IMR-90 (cell line): Measurements from ENCODE around the gene PIGH. TPM values are rescaled to one million over a fixed set of nuclear protein-coding genes. Genes with fewer than 3 reads are reported as not detected.

ENCODE experiments used
- ATAC-seq: fragments of 200-7000 bp; cut with Tn5 transposase; 2 replicates; pipeline ENCODE4 v1.9.1; 2020; ENCODE audit warnings: low read depth, mild to moderate bottlenecking, moderate library complexity
- BruUV-seq: library from RNA; stranded (reverse); fragments of 400-500 nt; replicated peaks from 2 replicates; lab custom pipeline; 2021; lab: Mats Ljungman, UMichigan
- CTCF ChIA-PET: fragments of 300-600 bp; formaldehyde crosslinking; extraction: SDS; loops from one replicate; lab custom pipeline; 2021; ENCODE audit warnings: antibody characterized with exemption; lab: Yijun Ruan, JAX
- POLR2A ChIA-PET: fragments of 300-600 bp; sonication (Branson Sonifier 250); formaldehyde crosslinking; loops from one replicate; lab custom pipeline; 2022; ENCODE audit warnings: antibody characterized with exemption; ENCODE audit not compliant: unreplicated experiment; lab: Charles Lee
- DNase-seq: peaks from one replicate; pipeline ENCODE4 v3.0.0; 2013
- H2AFZ ChIP-seq: replicated peaks from 2 replicates; pipeline ENCODE3; 2013; ENCODE audit warnings: low read length, mild to moderate bottlenecking; ENCODE audit not compliant: poor library complexity
- H2AK5ac ChIP-seq: 2 replicates; pipeline ENCODE4 v1.6.1; 2013; ENCODE audit warnings: low read depth, low read length, inconsistent platforms
- H2AK9ac ChIP-seq: replicated peaks from 2 replicates; pipeline ENCODE3; 2013; ENCODE audit warnings: mild to moderate bottlenecking, low read depth, low read length, moderate library complexity; ENCODE audit not compliant: poor library complexity
- H2BK120ac ChIP-seq: 2 replicates; pipeline ENCODE4 v1.6.1; 2013; ENCODE audit warnings: low read depth, low read length, inconsistent platforms
- H2BK15ac ChIP-seq: 3 replicates; pipeline ENCODE4 v1.6.1; 2013; ENCODE audit warnings: low read depth, low read length, inconsistent platforms
- H2BK20ac ChIP-seq: 2 replicates; pipeline ENCODE4 v1.6.1; 2013; ENCODE audit warnings: low read depth, mild to moderate bottlenecking, inconsistent platforms, low read length, moderate library complexity
- H2BK5ac ChIP-seq: 2 replicates; pipeline ENCODE4 v1.6.1; 2013; ENCODE audit warnings: mild to moderate bottlenecking, low read depth, low read length, inconsistent platforms; ENCODE audit not compliant: poor library complexity, severe bottlenecking
- H3K14ac ChIP-seq: replicated peaks from 2 replicates; pipeline ENCODE4 v1.6.1; 2013; ENCODE audit warnings: low read depth, low read length, inconsistent platforms
- H3K18ac ChIP-seq: 2 replicates; pipeline ENCODE4 v1.6.1; 2013; ENCODE audit warnings: low read depth, low read length, control low read depth
- H3K23ac ChIP-seq: 2 replicates; pipeline ENCODE4 v1.6.1; 2013; ENCODE audit warnings: low read depth, low read length, inconsistent platforms
- H3K27ac ChIP-seq: 2 replicates; pipeline ENCODE4 v1.5.1; 2013; ENCODE audit warnings: mild to moderate bottlenecking, control low read depth, low read length; ENCODE audit not compliant: insufficient read depth
- H3K27me3 ChIP-seq: 2 replicates; pipeline ENCODE4 v1.6.1; 2013; ENCODE audit warnings: low read length; ENCODE audit not compliant: control insufficient read depth, insufficient read depth
- H3K36me3 ChIP-seq: 2 replicates; pipeline ENCODE4 v1.6.1; 2013; ENCODE audit warnings: low read length, mixed read lengths; ENCODE audit not compliant: control insufficient read depth, insufficient read depth
- H3K4ac ChIP-seq: 2 replicates; pipeline ENCODE4 v1.6.1; 2013; ENCODE audit warnings: low read depth, low read length, inconsistent platforms
- H3K4me1 ChIP-seq: 2 replicates; pipeline ENCODE4 v1.6.1; 2013; ENCODE audit warnings: low read length, mixed read lengths; ENCODE audit not compliant: control insufficient read depth, insufficient read depth
- H3K4me2 ChIP-seq: 2 replicates; pipeline ENCODE4 v1.6.1; 2013; ENCODE audit warnings: low read depth, mild to moderate bottlenecking, control low read depth, low read length, moderate library complexity
- H3K4me3 ChIP-seq: 2 replicates; pipeline ENCODE4 v1.5.1; 2013; ENCODE audit warnings: low read depth, mild to moderate bottlenecking, control low read depth, low read length, moderate library complexity; ENCODE audit not compliant: insufficient read depth
- H3K56ac ChIP-seq: 2 replicates; pipeline ENCODE4 v1.6.1; 2013; ENCODE audit warnings: low read length, inconsistent platforms; ENCODE audit not compliant: insufficient read depth; ENCODE audit errors: extremely low read depth
- H3K79me1 ChIP-seq, 2 experiments: 2 replicates each; pipeline ENCODE4 v1.6.1; 2013; ENCODE audit warnings: low read length in 2 of 2, inconsistent platforms in 1 of 2, low read depth in 1 of 2
- H3K9ac ChIP-seq: 2 replicates; pipeline ENCODE4 v1.6.1; 2013; ENCODE audit warnings: low read depth, low read length, control low read depth
- H3K9me1 ChIP-seq: 2 replicates; pipeline ENCODE4 v1.6.1; 2013; ENCODE audit warnings: low read length, inconsistent platforms; ENCODE audit not compliant: insufficient read depth
- H3K9me3 ChIP-seq: 2 replicates; pipeline ENCODE4 v1.6.1; 2013; ENCODE audit warnings: low read length; ENCODE audit not compliant: control insufficient read depth, insufficient read depth
- H4K20me1 ChIP-seq: 2 replicates; pipeline ENCODE4 v1.6.1; 2013; ENCODE audit warnings: low read length, inconsistent platforms; ENCODE audit not compliant: insufficient read depth
- H4K5ac ChIP-seq: 2 replicates; pipeline ENCODE4 v1.6.1; 2013; ENCODE audit warnings: mild to moderate bottlenecking, low read depth, low read length, control low read depth
- H4K8ac ChIP-seq, 2 experiments: 2 replicates each; pipeline ENCODE4 v1.6.1; 2013; ENCODE audit warnings: low read depth in 2 of 2, low read length in 2 of 2, control low read depth in 1 of 2, inconsistent platforms in 1 of 2
- H4K91ac ChIP-seq: 2 replicates; pipeline ENCODE4 v1.6.1; 2013; ENCODE audit warnings: low read depth, low read length, inconsistent platforms; ENCODE audit not compliant: insufficient read depth
- BHLHE40 ChIP-seq: fragments of 150-350 bp; IDR thresholded peaks from 2 replicates; pipeline ENCODE4 v1.6.1; 2016; ENCODE audit warnings: mild to moderate bottlenecking, low read depth, low read length
- CEBPB ChIP-seq: IDR thresholded peaks from 2 replicates; pipeline ENCODE4 v1.6.1; 2012; ENCODE audit warnings: low read depth, low read length, improper control_type of control experiment
- CHD1 ChIP-seq: IDR thresholded peaks from 2 replicates; pipeline ENCODE4 v1.6.1; 2012; ENCODE audit warnings: low read depth, low read length, improper control_type of control experiment
- ELK1 ChIP-seq: fragments of 150-350 bp; IDR thresholded peaks from 2 replicates; pipeline ENCODE4 v1.6.1; 2016; ENCODE audit warnings: low read depth, mild to moderate bottlenecking, low read length, moderate library complexity, borderline replicate concordance
- FOS ChIP-seq: fragments of 150-350 bp; IDR thresholded peaks from 2 replicates; pipeline ENCODE4 v1.6.1; 2016; ENCODE audit warnings: low read depth, low read length
- MAFK ChIP-seq: IDR thresholded peaks from 2 replicates; pipeline ENCODE4 v1.6.1; 2012; ENCODE audit warnings: low read depth, low read length, improper control_type of control experiment
- MAZ ChIP-seq: IDR thresholded peaks from 2 replicates; pipeline ENCODE4 v1.6.1; 2012; ENCODE audit warnings: low read depth, mild to moderate bottlenecking, low read length, improper control_type of control experiment, moderate library complexity, borderline replicate concordance
- MXI1 ChIP-seq: IDR thresholded peaks from 2 replicates; pipeline ENCODE4 v1.6.1; 2012; ENCODE audit warnings: low read depth, mild to moderate bottlenecking, low read length, moderate library complexity, borderline replicate concordance
- NFE2L2 ChIP-seq: fragments of 150-350 bp; IDR thresholded peaks from 2 replicates; pipeline ENCODE4 v1.6.1; 2016; ENCODE audit warnings: low read depth, mild to moderate bottlenecking, low read length
- POLR2A ChIP-seq: IDR thresholded peaks from 2 replicates; pipeline ENCODE4 v1.6.1; 2012; ENCODE audit warnings: mild to moderate bottlenecking, low read depth, low read length
- RAD21 ChIP-seq: IDR thresholded peaks from 2 replicates; pipeline ENCODE4 v1.6.1; 2012; ENCODE audit warnings: low read length, improper control_type of control experiment
- RCOR1 ChIP-seq: IDR thresholded peaks from 2 replicates; pipeline ENCODE4 v1.6.1; 2012; ENCODE audit warnings: mild to moderate bottlenecking, low read length, improper control_type of control experiment; ENCODE audit not compliant: insufficient replicate concordance
- RFX5 ChIP-seq: IDR thresholded peaks from 2 replicates; pipeline ENCODE4 v1.8.0; 2012; ENCODE audit warnings: low read depth, mild to moderate bottlenecking, low read length, moderate library complexity
- SMC3 ChIP-seq: fragments of 150-350 bp; IDR thresholded peaks from 2 replicates; pipeline ENCODE4 v1.6.1; 2016; ENCODE audit warnings: low read depth, mild to moderate bottlenecking, antibody characterized with exemption, low read length, moderate library complexity
- WGBS, 2 experiments: methylation state at CpG; one replicate each; pipeline versions ENCODE4 v1.1.5 to v1.1.7; 2013; ENCODE audit warnings: missing lambda C conversion rate in 2 of 2; ENCODE audit not compliant: insufficient read length in 1 of 2; ENCODE audit errors: extremely low coverage in 2 of 2; 5-methylcytosine and 5-hydroxymethylcytosine counted together
- dilution Hi-C: fragments of 300-500 bp; cut with HindIII; formaldehyde crosslinking; loops from one replicate; pipeline ENCODE4 v1.14.3; 2018; ENCODE audit warnings: low sequenced_read_pairs; ENCODE audit not compliant: unreplicated experiment
- in situ Hi-C: fragments of 300-500 bp; cut with MboI; formaldehyde crosslinking; loops from 3 replicates; pipeline ENCODE4 v1.14.3; 2019; ENCODE audit warnings: low sequenced_read_pairs, inconsistent platforms, mixed read lengths
- intact Hi-C: fragments of 100-400 bp; cut with micrococcal nuclease; formaldehyde crosslinking; loops from 2 replicates; pipeline ENCODE4 v1.10.0; 2022
- polyA plus RNA-seq, 3 experiments: library from polyadenylated mRNA; depleted of rRNA; stranded (reverse); fragments of >200 nt; gene quantifications; 2 replicates each; pipeline ENCODE4 v1.2.3, GENCODE V29; 2012; ENCODE audit warnings: low replicate concordance in 1 of 3
- total RNA-seq: library from RNA; depleted of rRNA; stranded (reverse); fragments of >200 nt; gene quantifications from 2 replicates; pipeline ENCODE4 v1.2.3, GENCODE V29; 2012
- TF ChIP-seq, protein P1 (sequence below): fragments of 150-350 bp; IDR thresholded peaks from 2 replicates; pipeline ENCODE4 v1.6.1; 2017; ENCODE audit warnings: mild to moderate bottlenecking, antibody characterized with exemption, low read length, low read depth
- TF ChIP-seq, protein P2 (sequence below): conservative IDR thresholded peaks from 2 replicates; pipeline ENCODE4 v1.5.1; 2012; ENCODE audit warnings: mild to moderate bottlenecking, low read depth, low read length, improper control_type of control experiment

The PIGH gene
- total and polyA plus RNA-seq, 2 of the 4 experiments (the other 2 are of a cell fraction): 7.9 to 13.5 TPM

DNA sequence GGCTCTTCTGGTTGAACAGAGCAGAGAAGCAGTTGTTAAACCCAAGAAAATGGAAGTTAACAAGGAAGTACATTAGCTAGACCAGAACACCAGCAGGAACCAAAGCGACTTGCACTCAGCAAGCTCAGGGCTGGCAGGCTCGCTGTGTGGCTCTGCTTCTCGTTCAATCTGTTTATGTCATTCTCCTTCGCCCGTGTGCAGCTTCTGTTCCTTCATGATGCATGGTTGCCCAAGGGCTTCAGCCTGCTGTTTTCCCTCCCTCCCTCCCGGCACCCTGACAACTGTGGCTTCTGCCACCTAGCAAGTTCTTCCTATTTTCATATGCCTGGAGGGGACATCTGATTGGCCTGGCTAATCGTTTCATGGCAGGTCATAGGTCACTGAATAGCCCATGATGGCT is 25.3 kb downstream of the PIGH start:
- intact Hi-C loops: no loop called here
- in situ Hi-C loops: no loop called here

More for the DNA sequence above, 25.3 kb downstream of the PIGH start:
- Histone ChIP-seq H2BK20ac (no peak overlapping the region), H3K9ac (no peak overlapping the region), H3K27me3 (peaks cover 6% of the 10 kb centered on the region), H4K8ac (no peak overlapping the region), H2BK120ac (no peak overlapping the region), H3K79me1 (no peaks in the 10 kb centered on the region), H3K9me1 (0 out of 2 replicates have a peak, but pooled peaks cover 3% of the 10 kb centered on the region), H3K4me2 (no peak overlapping the region), H3K27ac (no peak overlapping the region), H2BK15ac (no peak overlapping the region), H3K23ac (no peak overlapping the region), H2AFZ (no peak overlapping the region), H3K56ac (no peak overlapping the region), H4K5ac (no peak overlapping the region), H3K14ac (no peak overlapping the region), H2BK5ac (no peak overlapping the region), H4K20me1 (no peaks in the 10 kb centered on the region), H2AK9ac (no peak overlapping the region), H3K36me3 (no peaks in the 10 kb centered on the region), H3K9me3 (no peaks in the 10 kb centered on the region), H3K4me1 (no peaks in the 10 kb centered on the region), H4K91ac (no peak overlapping the region), H3K4ac (no peak overlapping the region), H3K18ac (no peak overlapping the region), H2AK5ac (no peak overlapping the region), H3K4me3 (no peak overlapping the region)
- 63% methylated on average over 3 of the region's 7 CpGs; no CpG with 5 or more reads in 1 of the 2 experiments for WGBS, 2 experiments
- dilution Hi-C loops: no loop called here
- POLR2A ChIA-PET: no interaction called here
- BruUV-seq: no TSS peak
- no peak for ATAC-seq
- no peak for DNase-seq
- TF ChIP-seq FOS (no peak), RFX5 (no peak), CEBPB (no peak), POLR2A (no peak), BHLHE40 (no peak), SMC3 (no peak), NFE2L2 (no peak), CHD1 (no peak), RAD21 (no peak), RCOR1 (no peak), MAZ (no peak), MAFK (no peak), MXI1 (no peak), ELK1 (no peak)
- TF ChIP-seq, protein P1, sequence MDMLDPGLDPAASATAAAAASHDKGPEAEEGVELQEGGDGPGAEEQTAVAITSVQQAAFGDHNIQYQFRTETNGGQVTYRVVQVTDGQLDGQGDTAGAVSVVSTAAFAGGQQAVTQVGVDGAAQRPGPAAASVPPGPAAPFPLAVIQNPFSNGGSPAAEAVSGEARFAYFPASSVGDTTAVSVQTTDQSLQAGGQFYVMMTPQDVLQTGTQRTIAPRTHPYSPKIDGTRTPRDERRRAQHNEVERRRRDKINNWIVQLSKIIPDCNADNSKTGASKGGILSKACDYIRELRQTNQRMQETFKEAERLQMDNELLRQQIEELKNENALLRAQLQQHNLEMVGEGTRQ: no peak
- TF ChIP-seq, protein P2, sequence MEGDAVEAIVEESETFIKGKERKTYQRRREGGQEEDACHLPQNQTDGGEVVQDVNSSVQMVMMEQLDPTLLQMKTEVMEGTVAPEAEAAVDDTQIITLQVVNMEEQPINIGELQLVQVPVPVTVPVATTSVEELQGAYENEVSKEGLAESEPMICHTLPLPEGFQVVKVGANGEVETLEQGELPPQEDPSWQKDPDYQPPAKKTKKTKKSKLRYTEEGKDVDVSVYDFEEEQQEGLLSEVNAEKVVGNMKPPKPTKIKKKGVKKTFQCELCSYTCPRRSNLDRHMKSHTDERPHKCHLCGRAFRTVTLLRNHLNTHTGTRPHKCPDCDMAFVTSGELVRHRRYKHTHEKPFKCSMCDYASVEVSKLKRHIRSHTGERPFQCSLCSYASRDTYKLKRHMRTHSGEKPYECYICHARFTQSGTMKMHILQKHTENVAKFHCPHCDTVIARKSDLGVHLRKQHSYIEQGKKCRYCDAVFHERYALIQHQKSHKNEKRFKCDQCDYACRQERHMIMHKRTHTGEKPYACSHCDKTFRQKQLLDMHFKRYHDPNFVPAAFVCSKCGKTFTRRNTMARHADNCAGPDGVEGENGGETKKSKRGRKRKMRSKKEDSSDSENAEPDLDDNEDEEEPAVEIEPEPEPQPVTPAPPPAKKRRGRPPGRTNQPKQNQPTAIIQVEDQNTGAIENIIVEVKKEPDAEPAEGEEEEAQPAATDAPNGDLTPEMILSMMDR: no peak
- CTCF ChIA-PET: no interaction called here
